Measurements from ENCODE around the gene AGPAT2.
"Not testable (repeated sequence)": the region's sequence is repeated elsewhere in the genome, so short reads cannot be mapped to it uniquely, and the experiment has no call there.

Gene AGPAT2

DNA sequence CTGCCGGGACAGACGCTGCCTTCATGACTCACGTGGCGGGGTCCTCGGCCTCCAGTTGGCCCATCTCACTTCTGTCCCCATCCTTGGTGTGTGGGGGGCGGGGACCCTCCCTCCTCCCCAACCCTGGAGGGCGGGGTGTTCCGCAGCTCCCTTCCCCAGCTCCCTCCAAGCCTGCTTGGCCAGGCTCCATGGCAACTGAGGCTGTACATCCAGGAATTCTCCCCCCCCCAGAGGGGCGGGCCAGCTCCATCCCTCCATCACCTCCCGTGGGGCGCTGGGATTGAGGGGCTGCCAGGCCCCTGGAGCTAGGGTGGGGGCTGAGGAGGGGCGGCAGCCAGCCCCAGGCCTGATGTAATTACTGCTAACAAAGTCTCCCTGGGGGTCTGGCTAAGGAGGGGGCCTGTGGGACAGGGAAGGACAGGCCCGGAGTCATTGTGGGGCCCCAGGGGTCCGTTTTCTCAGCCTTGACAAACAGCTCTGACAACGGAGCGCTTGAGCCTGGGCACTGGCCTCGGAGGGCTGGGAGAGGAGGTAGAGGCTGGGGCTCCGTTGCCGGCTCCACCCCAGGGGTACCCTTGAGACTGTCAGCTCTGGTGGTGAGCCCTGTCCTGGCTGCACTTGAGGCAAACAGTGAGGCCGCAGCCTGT, 33.1 kb upstream of the AGPAT2 start:
- no peak for DNase-seq

DNA sequence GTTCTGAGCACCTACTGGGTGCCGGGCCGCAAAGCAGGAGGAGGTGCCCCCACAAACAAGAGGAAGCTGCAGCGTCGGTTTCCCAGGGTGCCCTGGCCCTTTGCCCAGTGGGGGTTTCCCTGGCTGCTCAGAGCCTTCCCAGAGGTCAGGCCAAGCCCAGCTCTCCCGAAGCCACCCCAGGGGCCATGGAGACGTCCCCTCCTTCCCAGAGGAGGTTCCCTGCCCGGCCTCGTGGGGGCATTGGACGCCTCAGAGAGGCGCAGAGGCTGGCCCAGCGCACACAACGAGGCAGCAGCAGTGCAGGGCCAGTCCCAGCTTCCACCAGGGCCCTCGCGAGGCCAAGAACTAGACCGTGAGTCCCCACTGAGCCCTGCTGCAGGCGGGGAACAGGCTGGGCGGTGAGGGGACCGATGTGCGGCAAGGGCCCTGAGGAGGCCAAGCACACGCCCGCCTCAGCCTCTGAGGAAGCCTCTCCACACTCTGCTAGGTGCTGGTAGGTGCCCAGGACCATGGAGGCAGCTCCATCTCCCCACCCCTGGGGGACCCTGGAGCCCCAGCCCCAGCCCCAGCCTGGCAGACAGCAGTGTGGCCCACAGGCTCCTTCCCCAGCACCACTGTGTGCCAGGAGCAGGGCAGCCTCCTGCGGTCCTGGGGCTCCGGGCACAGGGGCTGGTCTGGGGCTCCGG, 32.1 kb upstream of the AGPAT2 start:
- DNase-seq, result peak in 1 of 2 donors; percentile 45

DNA sequence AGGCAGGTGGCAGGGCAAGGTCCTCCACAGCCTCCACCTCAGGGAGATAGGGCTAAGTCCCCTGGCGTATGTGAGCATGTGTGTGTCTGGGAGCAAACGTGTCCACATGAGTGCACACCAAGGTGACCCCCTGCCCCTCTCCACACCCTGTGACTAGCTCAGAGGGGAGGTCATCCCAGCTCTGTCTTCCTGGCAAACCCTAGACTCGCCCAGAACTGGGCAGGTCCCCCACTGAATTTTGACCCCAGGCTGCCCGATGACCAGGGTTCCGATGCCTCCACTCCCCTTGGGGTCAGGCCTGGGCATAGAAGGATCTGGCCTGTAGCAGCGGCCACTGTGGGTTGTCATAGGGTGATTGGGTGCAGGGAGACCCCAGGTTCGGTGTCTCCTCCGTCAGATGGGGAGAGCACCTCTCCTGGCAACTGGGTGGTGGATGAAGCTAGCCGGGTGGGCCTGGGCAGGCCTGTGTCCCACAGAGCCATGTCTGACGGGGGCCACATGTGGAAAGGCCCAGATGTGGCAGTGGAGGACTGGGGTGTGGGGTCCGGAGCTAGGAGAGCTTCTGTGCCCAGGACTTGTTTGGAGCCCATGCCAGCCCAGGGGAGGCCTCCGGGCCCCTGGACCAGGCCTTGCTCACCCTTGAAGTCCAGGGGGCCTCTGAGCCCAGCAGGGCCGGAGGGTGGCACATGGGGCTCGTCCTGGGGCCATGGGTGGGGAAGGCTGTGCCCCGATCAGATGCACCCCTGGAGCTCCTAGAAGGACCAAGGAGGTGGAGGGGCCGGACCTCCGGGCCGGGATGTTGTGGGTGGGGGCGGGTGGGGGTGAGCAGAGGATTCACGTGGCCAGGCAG, 31.3 kb upstream of the AGPAT2 start:
- no peak for DNase-seq

DNA sequence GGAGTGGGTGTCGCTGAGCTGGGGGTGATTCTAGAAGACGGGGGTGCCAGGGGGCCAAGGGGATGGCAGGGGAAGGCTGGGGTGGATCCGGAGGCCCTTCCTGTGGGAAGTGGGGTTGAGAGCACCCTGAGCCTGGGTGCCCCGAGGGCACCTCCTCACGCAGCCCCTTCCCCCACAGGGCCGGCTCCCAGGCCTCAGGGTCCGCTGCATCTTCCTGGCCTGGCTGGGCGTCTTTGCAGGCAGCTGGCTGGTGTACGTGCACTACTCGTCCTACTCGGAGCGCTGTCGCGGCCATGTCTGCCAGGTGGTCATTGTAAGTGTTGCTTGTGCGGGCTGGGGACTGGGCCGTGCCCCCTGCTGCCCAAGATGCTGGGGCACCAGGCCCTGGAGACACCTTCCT, 30.1 kb upstream of the AGPAT2 start:
- no peak for DNase-seq

- DNase-seq, result no peak
Measured at GRCh38 chr9:136714893-136715274, 27.6 kb upstream of the AGPAT2 start.

- DNase-seq, result no peak
Measured at GRCh38 chr9:136714096-136714892, 27.0 kb upstream of the AGPAT2 start.

DNA sequence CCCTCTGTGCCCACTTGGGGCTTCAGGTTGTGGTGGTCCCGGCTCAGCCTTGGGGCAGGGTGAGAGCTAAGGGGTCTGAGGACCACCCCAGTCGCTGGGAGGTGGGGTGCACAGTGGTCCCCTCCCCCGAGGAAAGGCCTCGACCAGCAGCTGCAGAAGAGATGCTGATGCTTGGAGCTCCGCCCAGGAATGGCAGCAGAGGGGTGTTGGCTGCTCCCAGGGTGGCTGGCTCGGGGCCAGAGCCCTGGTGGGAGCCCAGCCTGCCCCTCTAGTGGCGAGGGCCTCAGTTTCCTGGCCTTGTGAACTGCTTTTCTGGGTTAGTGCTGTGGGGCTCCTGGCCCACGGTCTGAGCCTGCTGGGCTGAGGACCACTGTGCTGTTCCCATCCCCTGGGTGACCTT, 26.3 kb upstream of the AGPAT2 start:
- DNase-seq, result no peak

DNA sequence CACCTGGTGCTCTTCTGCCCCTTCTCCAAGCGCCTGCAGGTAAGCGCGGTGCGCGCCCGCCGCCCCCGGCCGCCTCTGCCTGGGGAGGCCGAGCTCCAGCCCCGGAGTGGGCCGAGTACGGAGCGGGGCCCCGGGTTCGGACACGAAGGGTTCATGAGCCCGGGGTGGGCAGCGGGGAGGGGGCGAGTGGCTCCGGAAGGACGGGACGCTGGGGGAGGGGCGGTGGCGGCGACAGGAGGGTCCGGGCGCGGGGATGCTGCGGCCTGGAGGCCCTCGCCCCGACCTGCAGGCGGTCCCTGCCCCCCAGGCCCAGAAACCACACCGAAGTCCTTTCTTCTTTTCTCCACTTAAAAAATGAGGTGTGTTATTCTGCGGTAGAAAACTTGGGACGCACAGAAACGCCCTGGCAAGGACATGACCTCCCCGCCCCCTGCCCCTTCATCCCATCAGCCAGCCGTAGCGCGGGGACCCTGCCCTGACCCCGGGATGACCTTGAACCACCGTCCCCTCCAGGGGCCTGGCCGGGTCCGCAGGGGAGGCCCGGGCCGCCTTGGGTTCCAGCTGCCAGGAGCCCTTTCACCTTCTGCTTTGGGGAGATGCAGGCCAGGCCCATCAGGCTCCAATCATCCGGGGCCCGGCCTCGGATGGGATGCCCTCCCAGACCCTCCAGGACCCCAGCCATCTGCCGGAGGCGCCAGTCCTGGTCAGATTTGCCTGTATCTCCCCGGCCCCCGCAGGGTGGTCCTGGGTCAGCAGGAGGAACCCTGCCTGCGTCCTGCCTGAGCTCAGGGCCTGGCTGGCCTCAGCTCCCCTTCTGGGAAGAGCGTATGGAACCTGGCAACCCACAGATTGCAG, 25.7 kb upstream of the AGPAT2 start:
- no peak for DNase-seq

DNA sequence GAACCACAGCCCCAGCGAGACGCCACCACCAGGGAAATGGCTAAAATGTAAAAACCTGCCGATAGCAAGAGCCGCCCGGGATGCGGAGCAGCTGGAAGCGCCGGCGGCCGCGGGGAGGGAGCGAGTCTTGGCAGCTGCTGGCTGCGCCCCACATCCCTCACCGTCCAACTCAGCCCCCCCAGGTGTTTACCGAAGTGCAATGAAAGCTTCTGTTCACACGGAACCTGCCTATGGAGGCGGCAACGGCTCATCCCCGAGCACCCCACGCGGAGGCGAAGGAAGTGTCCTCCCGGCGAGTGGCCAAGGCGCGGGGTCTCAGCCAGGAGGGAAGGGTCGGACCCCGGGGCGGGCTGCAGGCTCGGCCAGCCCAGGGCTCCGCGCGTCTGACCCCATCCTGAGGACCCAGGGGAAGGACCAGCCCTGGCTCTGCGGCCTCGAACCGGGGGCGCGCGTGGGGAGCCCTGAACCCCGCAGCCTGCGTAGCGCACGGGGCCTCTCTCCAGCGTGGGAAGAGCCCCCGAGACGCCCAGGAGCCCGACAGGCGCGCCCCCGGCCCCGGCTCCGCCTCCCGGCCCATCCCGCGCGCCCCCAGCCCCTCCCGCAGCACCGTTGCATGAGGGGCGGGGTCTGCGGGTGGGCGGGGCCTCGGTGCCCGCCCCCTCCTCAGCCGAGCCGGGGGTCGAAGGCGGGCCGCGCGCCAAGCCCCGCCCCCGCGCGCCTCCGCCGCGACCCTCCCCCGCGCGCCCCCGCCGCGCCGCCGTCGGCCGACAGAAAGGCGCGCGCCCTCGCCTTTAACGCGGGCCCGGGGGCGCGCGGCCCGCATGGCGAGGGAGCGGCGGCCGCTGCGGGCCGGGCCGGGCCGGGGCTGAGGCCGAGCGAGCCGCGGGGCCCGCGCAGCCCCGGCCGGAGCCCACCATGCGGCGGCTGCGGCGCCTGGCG, 24.8 kb upstream of the AGPAT2 start, which contains the start of gene DIPK1B:
TSS of gene DIPK1B (plus strand) at position 822 of the 939 bp plus-strand sequence. CDS start at position 916, 94 bp downstream.
- DNase-seq, result no peak

GRCh38 chr9:136711219-136711648, 24.0 kb upstream of the AGPAT2 start:
- DNase-seq, result not testable (repeated sequence)

- DNase-seq, result no peak
Measured at GRCh38 chr9:136710543-136710942, 23.3 kb upstream of the AGPAT2 start.

- no peak for DNase-seq
Measured at GRCh38 chr9:136709454-136710109, 22.3 kb upstream of the AGPAT2 start.

GRCh38 chr9:136707849-136708517, 20.7 kb upstream of the AGPAT2 start:
- no peak for DNase-seq

- no peak for DNase-seq
Measured at GRCh38 chr9:136707011-136707410, 19.8 kb upstream of the AGPAT2 start.

DNA sequence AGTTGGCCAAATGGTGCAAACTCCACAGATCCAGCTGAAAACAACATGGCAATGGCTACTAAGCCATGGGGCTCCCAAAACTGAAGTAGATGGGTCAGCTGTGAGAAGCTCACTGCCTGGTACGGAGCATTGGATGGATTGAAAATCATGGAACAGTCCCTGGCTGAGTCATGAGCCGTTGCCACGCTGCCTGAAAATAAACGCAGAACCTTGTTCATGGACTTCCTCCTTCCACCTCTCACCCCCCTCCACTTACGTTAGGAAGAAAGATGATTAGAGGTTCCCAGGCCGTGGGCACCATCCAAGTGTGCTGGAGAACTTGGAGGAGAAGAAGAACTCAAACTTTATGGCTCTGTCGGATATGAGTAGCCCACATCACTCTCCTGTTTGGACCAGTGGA, 18.3 kb upstream of the AGPAT2 start:
- peak in 1 of 2 donors; percentile 47 for DNase-seq

DNA sequence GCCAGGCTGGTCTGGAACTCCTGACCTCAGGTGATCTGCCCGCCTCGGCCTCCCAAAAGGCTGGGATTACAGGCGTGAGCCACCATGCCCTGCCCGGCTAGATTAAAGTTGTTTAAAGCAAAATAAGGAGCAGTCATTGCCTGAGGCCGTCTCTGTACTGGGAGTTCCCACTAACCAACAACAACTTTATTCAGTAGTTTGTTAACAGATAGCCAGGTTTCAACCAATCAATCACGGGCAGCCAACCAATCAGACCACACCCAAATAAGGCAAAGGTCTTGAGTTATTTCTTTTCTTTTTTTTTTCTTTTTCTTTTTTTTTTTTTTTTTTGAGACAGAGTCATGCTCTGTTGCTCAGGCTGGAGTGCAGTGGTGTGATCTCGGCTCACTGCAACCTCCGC, 17.5 kb upstream of the AGPAT2 start:
- not testable (repeated sequence) for DNase-seq

GRCh38 chr9:136703276-136703860, 16.1 kb upstream of the AGPAT2 start:
- DNase-seq, result no peak

DNA sequence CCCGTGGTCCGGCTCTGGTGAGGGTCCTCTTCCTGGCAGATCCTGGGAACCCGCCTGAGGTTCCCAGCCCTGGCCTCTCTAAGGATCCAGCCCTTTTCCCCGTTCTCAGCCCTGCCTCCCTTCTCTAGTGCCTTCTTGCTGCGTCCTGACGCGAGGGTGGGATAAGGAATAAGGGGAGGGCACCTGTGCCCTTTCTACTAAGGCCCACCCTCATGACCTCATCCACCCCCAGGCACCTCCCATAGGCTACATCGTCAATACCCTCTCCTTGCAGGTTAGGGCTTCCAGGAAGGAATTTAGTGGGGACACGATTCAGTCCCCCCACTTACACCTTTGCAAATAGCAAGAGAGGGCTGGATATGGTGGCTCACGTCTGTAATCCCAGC, 14.4 kb upstream of the AGPAT2 start:
- no peak for DNase-seq

Measured in CD4-positive, alpha-beta T cell treated with Interleukin-4 for 1 hour (primary cell).